ENCODE results near the gene FAM120B.

The FAM120B gene

DNA sequence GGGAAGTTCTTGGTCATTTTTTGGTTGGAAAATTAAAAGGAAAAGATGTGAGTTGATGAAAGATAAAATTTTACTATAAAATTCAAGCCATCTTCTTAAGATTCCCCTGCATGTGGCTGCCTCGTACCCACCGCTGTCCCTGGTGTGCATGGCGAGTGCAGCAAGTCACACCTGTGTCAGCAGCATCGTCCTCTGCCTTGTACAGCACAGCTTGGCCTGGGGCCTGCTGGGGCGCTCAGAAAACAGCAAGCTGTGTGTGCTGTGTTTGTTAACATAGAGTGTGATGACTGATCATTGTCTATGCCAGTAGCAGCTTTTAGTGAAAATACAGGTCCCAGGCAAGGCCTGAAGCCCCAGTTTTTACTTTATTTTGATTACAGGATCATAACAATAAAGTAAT is 56.7 kb downstream of the FAM120B start:
- DNase-seq, result no peak

- no peak for DNase-seq
Observed at GRCh38 chr6:170365121-170365520, 58.6 kb downstream of the FAM120B start.

DNA sequence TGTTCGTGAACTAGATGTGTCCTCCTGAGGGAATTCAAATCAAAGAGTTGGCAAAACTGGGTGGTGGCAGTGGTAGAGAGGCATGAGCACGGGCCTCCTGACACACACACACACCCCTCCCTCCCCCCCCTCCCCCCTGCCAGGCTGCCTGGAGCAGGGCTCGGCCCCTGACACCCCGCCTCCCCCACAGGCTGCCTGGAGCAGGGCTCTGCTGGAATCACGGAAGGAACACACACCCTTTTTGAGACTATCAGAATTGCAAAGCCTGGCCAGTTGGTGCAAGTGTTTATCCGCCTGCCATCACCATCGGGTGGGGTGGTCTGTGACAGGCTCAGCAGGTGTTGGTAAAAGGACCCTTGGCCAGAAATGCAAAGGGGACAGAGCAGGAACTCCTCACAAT is 59.0 kb downstream of the FAM120B start:
- no peak for DNase-seq

DNA sequence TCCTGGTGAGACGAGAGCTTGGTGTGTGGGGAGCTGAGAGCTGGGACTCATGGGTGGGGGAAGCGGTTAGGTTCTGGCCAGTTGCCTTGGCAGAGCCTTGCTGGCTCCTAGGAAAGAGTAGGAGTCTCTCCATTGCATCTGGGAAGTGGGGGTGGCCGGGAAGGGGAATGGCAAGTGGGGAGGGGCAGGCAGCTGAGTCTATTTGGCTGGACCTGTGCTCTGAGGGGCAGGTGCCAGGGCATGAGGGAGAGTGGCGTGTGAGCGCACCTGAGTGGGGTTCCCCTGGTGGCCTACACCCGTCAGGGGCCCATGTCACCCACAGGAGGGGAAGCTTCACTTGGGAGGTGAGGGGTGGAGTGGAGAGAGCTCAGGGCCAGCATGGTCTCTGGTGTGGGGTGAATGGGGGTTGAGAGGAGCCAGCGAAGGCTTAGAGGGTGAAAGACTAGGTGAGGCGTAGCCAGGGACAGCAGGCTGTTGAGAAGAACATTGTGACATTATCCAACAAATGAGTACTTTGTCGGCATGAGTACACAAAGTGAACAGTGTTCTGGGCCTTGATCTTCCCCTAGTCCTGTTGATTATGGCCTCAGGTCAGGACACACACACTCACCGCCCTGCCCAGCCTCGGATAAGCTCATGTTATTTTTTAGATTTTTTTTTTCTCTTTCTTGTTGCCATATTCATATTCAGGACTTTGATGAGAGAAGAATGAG is 59.8 kb downstream of the FAM120B start:
- DNase-seq, result no peak

- DNase-seq, result no peak
Observed at GRCh38 chr6:170367241-170367640, 60.7 kb downstream of the FAM120B start.

DNA sequence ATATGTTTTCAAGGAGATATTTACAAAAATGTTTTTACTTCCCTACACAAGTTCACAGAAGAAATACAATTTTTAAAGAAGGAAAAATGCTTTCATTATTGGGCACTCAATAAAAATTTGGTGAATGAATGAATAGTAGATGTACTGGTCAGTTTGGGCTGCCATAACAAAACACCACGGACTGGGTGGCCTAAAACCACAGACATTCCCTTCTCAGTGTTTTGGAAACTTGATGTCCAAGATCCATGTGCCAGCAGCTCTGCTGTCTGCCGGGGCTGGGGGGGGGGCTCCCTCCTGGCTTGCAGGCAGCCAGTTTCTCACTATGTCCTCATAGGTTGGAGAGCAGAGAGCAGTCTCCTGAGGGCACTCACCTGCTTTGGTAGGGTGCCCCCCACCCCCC is 62.0 kb downstream of the FAM120B start:
- no peak for DNase-seq

DNA sequence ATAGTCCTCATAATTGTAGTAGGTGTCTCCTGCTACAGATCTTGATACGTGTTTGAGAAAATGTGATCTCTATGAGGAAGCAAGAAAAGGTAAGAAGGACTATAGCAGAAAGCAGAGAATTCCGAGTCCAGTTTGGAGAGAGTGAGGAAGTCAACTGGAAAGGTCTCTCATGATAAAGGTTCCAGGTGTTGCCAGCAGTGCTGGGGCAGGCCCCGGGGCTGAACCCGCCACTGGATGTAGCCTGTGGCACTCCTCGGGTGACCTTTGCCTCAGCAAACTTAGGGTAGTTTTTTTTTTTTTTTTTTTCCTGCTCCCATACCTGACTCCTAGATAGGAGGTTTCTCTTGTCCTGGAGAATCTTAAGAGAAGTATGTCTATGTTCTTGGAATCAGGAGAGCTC is 62.8 kb downstream of the FAM120B start:
- DNase-seq, result no peak

DNA sequence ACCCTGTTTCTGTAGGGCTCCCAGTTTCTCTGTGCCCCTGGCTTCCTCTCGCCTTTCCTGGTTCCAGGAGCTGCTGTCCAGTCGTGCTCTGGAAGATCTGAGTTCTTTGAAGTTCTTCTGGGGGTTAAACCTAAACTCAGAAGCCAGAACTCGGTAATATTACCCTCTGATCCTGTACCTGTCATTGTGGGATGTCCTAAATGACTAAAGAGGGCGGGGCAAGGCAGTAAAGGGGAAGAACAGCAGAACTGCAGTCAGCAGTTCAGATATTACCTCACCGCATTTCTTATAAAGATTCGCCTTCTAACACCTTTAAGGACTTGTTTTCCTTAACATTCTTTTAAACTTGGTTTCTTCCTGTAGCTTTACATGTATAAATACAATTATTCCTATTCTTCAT is 63.9 kb downstream of the FAM120B start:
- DNase-seq, result no peak

GRCh38 chr6:170371080-170371479 is 64.5 kb downstream of the FAM120B start:
- DNase-seq, result peak; percentile 11

- no peak for DNase-seq
Observed at GRCh38 chr6:170371588-170371987, 65.0 kb downstream of the FAM120B start.

GRCh38 chr6:170372380-170373325 is 66.1 kb downstream of the FAM120B start:
- DNase-seq, result no peak

GRCh38 chr6:170374571-170375444 is 68.2 kb downstream of the FAM120B start:
- DNase-seq, result no peak

GRCh38 chr6:170375661-170376060 is 69.1 kb downstream of the FAM120B start:
- no peak for DNase-seq

- no peak for DNase-seq
Observed at GRCh38 chr6:170376386-170377043, 70.0 kb downstream of the FAM120B start.

- DNase-seq, result no peak
Observed at GRCh38 chr6:170378502-170378901, 71.9 kb downstream of the FAM120B start.

DNA sequence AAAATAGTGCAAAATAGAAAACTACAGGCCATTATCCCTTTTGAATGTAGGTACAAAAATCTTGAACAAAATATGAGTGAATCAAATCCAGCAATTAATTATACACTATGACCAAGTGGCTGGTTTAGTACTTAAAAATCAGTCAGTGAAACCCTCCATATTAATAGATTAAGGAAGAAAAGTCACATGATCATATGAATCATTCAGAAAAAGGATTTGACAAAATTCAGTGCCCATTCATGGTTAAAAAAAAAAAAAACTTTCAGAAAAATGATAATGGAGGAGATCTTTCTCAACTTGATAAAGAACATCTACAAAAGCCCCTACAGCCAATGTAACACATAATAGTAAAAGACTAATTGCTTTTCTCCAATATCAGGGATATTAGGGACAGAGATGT is 75.0 kb downstream of the FAM120B start:
- DNase-seq, result no peak

DNA sequence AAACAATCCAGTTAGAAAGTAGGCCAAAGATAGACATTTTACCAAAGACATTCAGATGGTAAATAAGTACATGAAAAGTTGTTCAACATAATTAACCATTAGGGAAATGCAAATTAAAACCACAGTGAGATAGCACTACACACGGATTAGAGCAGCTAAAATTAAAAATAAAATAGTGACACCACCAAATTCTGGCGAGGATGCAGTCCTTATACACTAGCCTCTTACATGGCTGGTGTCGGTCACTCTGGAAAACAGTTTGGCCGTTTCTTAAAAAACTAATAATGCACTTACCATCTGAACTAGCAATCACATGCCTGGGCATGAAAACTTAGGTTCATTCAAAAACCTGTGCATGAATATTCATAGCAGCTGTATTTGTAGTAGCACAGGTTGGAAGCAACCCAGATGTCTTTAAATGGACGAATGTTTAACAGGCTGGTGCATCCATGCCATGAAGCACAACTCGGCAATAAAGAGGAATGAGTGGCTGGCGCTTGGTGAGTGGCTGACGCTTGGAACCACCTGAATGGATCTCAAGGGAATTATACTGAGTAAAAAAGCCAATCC is 77.0 kb downstream of the FAM120B start:
- no peak for DNase-seq

GRCh38 chr6:170385506-170385905 is 78.9 kb downstream of the FAM120B start:
- DNase-seq, result no peak

DNA sequence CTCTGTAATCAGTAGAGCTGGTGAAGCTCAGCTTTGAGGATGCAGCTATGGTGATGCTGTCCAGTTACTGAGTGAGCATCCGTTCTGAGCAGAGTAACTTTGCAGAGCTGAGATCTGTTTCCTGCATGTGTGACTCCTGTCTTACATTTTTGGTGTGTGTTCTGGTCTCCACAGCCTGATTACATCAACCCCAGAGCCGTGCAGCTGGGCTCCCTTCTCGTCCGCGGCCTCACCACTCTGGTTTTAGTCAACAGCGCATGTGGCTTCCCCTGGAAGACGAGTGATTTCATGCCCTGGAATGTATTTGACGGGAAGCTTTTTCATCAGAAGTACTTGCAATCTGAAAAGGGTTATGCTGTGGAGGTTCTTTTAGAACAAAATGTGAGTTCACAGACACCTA is 81.6 kb downstream of the FAM120B start:
- DNase-seq, result peak; percentile 91

DNA sequence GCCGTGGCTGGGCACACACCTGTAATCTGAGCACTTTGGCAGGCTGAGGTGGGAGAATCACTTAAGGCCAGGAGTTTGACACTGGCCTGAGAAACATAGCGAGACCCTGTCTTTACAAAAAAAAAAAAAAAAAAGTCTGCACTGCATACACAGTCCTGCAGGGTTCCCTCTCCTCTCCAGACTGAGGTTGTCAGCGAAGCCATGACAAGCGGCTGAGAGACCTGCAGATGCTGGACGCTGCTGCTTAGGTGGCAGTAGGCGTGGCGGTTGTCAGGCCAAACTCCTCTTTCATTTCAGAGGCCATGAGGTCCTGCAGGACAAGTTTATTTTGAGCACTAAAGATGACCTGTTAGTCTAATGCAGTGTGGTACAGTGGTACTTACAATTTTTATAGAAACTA is 86.5 kb downstream of the FAM120B start:
- DNase-seq, result no peak

DNA sequence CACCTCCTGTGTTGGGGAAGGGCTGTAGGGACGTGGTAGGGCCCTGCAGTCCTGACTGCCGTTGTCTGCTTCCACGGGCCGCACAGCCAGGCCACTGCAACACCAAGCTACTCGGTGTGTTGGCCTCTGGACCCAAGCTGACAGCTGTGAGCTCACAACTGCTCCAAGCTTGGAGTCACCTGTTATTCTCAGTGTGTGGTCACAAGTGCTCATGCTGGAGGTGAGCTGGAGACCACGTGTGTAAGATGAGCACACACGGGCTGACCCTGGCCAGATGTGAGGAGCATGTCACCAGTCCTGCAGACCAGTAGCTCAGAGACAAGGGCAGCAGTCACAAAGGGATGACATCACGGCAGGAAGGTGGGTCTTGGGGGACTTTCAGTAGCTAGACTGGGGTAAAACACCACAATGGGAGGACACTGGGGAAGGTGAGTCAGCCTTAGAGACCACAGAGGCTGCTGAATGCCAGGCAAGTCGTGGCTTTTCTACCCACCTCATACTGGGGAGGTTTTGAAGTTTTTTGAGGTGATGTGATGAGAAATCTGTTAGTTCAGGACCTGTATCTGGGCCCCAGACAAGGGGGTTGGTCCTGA is 87.3 kb downstream of the FAM120B start:
- peak; percentile 34 for DNase-seq

DNA sequence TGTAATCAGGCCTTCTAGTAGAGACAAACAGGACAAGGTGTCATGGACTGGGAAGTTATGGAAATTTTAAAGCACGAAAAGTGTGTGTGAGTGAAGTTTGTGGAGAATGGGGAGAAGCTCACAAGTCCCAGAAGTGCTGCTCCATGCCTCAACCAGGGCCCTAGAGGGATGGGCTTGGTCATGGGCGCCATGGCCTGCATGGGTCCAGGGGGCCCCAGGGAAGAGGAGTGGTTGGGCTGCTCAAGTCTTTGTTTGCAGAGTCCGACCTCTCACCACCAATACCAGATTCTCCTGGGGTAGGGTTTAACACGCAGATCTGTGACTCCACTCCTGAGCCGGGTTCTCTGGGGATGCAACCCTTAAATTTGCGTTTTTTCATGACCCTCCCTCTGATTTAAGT is 88.4 kb downstream of the FAM120B start:
- DNase-seq, result no peak
